ENCODE results near the gene NANOS3. TPM values are rescaled to one million over a fixed set of nuclear protein-coding genes. Genes with fewer than 3 reads are reported as not detected.

Gene NANOS3
- polyA plus RNA-seq, 12 donors, result 0.72 to 2.4 (median 1.6) TPM; not detected in 2

- no peak for DNase-seq
These were observed 8.0 kb downstream of the NANOS3 start for GRCh38 chr19:13884726-13885591.

- no peak for DNase-seq
These were observed 9.0 kb downstream of the NANOS3 start for GRCh38 chr19:13885826-13886365.

DNA sequence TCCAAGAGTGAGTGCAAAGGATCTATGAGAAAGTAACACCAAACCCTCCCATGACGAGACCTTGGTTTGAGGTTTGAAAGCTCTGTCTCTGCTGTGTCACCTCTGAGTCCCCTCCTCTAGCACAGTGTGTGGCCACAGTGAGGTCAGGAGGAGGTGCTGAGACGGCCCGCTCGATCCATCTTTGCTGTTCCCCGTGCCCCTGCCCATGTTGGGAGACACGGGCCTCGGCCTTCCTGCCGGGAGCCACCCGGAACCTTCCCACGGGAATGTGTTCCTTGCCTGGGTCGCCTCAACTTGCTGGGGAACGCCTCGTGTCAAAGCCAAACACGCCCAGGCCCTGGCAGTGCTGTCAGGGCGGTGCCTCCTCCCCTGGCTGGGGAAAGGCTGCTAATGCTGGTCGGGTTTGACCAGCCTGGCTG lies 10.1 kb downstream of the NANOS3 start:
- DNase-seq, result no peak

DNA sequence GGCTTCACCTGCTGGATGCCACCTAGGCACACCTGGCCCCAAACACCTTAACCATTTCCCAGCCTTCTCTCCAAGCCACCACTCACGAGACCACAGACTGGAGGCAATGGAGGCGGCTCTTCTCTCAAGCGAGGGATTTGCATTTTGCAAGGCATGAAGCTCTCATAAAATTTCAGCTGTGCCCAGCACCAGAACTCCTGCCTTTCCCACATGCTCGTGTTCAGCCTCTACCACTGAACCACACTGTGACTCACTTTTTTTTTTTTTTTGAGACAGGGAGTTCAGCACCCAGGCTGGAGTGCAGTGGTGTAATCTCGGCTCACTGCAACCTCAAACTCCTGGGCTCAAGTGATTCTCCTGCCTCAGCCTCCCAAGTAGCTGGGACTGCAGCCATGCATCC lies 10.6 kb downstream of the NANOS3 start:
- no peak for DNase-seq

DNA sequence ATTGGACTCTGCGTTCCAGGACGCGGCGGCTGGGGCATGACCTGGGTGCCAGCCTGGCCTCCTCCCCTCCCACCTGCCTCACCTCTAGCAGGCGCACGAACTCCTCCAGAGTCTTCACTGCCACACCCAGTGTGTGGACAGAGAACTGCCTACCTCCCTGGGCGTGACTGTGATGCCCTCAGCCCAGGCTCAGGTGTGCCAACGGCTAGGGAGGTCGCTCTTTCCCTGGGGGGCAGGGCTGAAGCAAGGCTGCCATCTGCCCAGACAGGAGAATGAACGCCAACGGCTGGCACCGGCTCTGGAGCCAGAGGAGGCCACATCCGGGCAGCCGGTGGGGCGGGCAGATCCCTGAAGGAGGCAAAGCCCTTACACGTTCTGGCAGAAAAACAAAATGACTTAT lies 11.3 kb downstream of the NANOS3 start:
- DNase-seq, result no peak

- no peak for DNase-seq
These were observed 13.2 kb downstream of the NANOS3 start for GRCh38 chr19:13890136-13890535.

DNA sequence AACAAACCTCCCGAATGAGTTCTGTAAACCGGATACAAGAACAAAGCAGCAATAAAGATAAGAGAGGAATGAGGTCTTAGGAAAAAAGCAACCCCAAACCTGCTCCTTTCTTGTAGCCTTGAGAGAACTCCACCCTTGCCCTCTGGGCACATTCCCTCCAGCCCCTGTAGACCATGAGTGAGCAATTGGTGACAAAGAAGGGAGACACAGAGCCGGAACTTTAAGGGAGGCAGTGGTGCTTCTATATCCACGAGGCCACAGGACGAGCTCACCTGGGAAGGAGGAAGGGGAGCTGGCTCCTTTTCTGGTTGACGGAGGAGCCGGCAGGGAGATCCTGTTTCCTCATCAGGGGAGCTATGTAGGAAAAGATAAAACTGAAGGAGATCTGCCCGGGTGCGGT lies 15.9 kb downstream of the NANOS3 start:
- DNase-seq, result no peak

GRCh38 chr19:13894552-13894951 lies 17.6 kb downstream of the NANOS3 start:
- no peak for DNase-seq

GRCh38 chr19:13896227-13896626 lies 19.3 kb downstream of the NANOS3 start:
- DNase-seq, result no peak

DNA sequence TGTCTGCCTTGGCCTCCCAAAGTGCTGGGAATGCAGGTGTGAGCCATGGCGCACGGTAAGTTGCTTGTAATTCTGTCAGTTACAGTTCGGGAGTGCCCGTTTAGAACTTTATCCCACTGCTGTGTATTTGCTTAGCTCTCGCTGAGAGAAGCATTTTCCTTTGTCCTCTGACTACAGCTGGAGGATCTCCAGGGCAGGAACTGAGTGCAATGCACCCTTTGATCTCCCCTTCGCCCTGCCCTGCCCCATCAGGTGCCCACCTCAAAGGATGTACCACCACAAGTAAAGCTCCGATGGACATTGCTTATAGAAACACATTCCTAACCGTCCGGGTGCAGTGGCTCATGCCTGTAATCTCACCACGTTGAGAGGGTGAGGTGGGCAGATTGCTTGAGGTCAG lies 22.5 kb downstream of the NANOS3 start:
- no peak for DNase-seq

DNA sequence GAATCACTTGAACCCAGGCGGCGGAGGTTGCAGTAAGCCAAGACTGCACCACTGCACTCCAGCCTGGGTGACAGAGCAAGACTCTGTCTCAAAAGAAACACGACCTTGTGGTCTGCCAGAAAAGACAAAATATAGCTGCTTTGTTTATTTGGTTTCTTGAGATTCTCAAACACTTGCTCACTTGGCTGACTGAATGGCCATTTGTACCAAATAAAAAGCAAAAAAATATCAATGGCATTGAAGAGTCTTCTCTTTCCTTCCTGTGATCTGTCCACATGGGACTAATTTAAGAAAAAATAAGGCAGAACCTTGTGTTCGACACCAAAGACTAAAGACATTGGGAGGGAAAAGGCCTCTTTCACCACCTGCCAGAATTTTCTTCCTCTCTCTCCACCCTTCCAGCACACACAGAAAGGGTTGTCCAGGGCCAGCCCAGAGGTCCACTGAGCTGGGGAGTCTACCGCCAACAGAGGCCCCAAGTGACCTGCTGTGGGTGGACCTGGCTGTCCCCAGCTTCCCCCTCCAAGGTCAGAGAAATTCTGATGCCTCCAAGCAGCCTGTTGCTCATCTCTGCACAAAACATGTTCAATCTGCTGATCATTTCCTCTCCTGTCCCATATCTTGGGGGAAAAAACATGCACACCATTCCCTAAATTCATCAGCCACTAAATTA lies 23.1 kb downstream of the NANOS3 start:
- no peak for DNase-seq

GRCh38 chr19:13902993-13903555 lies 26.1 kb downstream of the NANOS3 start:
- DNase-seq, result no peak

DNA sequence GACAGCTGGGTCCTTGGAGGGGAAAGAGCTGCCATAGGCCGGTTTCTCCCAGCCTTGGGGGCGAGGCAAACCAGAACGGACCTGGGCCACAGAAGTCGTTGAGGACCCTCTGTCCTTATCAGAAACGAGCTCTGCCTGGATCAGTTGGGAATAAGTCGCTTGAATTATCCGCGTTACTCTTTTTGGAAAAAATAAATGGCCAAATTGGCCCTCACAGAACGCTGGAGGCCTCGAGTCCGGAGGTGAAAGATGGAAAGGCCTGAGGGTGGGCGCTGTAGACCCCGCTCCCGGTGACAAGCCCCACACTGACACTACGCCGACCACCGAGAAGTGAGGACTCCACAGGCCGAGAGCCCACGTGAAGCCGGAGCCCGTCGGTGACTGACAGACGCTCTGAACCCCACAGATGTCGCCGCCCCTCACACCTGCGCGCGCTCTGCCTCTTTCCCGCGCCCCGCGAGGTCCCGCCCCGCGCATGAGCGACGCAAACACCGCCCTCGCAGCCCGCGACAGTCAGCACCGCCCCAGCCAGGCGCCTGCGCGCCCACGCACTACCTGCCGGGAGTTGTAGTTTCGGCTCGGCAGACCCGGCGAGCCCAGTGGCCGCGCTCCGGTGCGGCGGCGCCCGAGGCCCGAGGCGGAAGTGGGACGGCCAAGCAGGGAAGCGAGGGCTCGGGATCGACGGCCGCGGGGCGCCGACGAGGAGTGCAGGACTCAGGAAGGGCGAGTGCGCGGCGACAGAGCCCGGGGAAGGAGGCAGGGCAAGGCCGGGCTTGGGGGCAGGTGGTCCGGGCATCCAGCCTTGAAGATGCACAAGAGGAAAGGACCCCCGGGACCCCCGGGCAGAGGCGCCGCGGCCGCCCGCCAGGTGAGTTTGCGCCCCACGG lies 28.9 kb downstream of the NANOS3 start, which contains the start of the genes BRME1 and CC2D1A:
Gene BRME1 (minus strand): TSS at position 484 of the 887 bp plus-strand sequence. CDS start 1,225 bp downstream, outside the sequence.
Gene CC2D1A (plus strand): TSS at position 568 of the 887 bp plus-strand sequence. CDS start 241 bp downstream, at position 809.
- DNase-seq, result peak; percentile 90

GRCh38 chr19:13906521-13906904 lies 29.6 kb downstream of the NANOS3 start:
- peak; percentile 14 for DNase-seq

DNA sequence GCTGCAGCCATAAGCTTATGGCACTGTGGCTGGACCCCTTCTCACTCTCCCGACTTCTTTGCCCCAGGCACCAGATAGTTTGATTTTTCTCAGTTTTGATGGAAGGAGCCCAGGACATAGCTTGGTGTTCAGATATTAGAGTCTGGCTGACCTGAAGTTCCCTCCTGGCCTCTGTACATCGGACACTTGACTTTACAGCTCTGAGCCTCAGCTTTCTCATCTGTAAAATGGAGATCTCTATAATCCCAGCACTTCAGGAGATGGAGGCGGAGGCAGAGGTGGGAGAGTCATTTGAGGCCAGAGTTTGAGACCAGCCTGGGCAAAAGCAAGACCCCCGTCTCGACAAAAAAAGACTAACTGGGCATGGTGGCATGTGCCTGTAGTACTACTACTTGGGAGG lies 30.0 kb downstream of the NANOS3 start:
- DNase-seq, result no peak

DNA sequence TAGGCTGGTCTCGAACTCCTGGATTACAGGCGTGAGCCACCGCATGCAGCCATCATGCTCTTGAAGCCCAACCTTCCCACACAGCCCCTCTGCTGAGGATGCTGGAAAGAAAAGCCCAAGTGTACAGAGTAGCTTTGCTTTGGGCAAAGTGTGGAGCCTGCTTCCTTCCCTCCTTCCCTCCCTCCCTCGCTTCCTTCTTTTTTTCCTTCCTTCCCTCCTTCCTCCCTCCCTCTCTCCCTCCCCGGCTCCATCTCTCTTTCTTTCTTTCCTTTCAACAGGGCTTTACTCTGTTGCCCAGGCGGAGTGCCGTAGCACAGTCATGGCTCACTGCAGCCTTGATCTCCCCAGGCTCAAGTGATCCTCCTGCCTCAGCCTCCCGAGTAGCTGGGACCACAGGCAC lies 31.7 kb downstream of the NANOS3 start:
- DNase-seq, result no peak

DNA sequence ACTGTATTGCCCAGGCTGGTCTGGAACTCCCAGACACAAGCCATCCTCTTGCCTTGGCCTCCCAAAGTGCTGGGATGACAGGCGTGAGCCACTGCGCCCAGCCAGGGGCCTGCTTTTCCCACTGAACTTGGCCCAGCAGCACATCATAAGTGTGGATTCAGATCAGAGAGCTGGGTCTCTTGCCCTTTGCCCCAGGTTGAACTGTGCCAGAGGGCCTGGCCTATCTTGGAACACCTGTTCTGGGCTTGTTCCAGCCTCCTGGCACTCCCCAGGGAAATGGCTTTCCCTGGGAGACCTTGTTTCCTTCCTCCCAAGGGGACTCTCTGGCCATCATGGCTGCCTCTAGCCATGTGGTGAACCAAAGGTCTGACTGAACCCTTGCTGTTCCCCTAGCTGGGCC lies 32.5 kb downstream of the NANOS3 start:
- DNase-seq, result no peak

DNA sequence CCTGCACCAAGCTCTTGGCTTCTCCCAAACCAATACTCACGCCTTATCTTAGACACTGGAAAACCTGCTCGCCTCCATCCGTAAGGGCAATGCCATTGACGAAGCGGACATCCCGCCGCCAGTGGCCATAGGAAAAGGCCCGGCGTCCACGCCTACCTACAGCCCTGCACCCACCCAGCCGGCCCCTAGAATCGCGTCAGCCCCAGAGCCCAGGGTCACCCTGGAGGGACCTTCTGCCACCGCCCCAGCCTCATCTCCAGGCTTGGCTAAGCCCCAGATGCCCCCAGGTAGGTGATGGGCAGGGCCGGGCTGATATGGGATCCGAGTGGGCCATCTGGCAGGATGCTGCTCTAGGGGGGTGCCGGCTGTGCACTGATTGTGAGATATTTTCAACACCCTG lies 36.4 kb downstream of the NANOS3 start:
- DNase-seq, result no peak

GRCh38 chr19:13914777-13915176 lies 37.8 kb downstream of the NANOS3 start:
- DNase-seq, result no peak

- DNase-seq, result no peak
These were observed 41.0 kb downstream of the NANOS3 start for GRCh38 chr19:13917888-13918406.

Measured in muscle of arm (tissue), 12 donors.